Lower lobe of right lung (tissue), 2 donors: ENCODE measurements around the gene KCNRG. TPM values are rescaled to one million over a fixed set of nuclear protein-coding genes. Genes with fewer than 3 reads are reported as not detected.

Experiments
- ATAC-seq, 2 donors: fragments of 200-7000 bp; cut with Tn5 transposase; one replicate each; pipeline ENCODE4 v1.9.1; 2020 to 2022; ENCODE audit warnings: mild to moderate bottlenecking in 2 of 2, moderate library complexity in 2 of 2
- DNase-seq: peaks from one replicate; pipeline ENCODE4 v3.0.0-alpha.2; 2020
- H3K27ac ChIP-seq: fragments of 200-600 bp; one replicate; pipeline ENCODE4 v1.8.0; 2022
- H3K27me3 ChIP-seq: fragments of 200-600 bp; one replicate; pipeline ENCODE4 v1.8.0; 2022; ENCODE audit warnings: low read depth
- H3K36me3 ChIP-seq: fragments of 200-600 bp; one replicate; pipeline ENCODE4 v1.8.0; 2022; ENCODE audit warnings: mild to moderate bottlenecking
- H3K4me1 ChIP-seq: fragments of 200-600 bp; one replicate; pipeline ENCODE4 v1.8.0; 2022
- H3K4me3 ChIP-seq: fragments of 200-600 bp; one replicate; pipeline ENCODE4 v1.8.0; 2022; ENCODE audit warnings: mild to moderate bottlenecking
- H3K9me3 ChIP-seq: fragments of 200-600 bp; one replicate; pipeline ENCODE4 v1.8.0; 2022
- intact Hi-C: fragments of 100-400 bp; cut with DNase I; formaldehyde crosslinking; loops from one replicate; pipeline ENCODE4 v1.11.0; 2022
- total RNA-seq: library from RNA; stranded (reverse); fragmentation: NEBNext Ultra II Directional; extraction: Animal tissue kit (Norgen Biotek cat#: 25700); gene quantifications from one replicate; pipeline ENCODE4 v1.2.1, GENCODE V29; 2021
- TF ChIP-seq, protein P1 (sequence below): fragments of 200-600 bp; IDR thresholded peaks from one replicate; pipeline ENCODE4 v1.8.0; 2022; ENCODE audit warnings: antibody characterized with exemption, mild to moderate bottlenecking
- donor health status: DM: no; HTN: yes; CAD: no; lungs with severe emphysema.

KCNRG gene
- total RNA-seq, 1 donor from 2014 or later: 2.7 TPM

DNA sequence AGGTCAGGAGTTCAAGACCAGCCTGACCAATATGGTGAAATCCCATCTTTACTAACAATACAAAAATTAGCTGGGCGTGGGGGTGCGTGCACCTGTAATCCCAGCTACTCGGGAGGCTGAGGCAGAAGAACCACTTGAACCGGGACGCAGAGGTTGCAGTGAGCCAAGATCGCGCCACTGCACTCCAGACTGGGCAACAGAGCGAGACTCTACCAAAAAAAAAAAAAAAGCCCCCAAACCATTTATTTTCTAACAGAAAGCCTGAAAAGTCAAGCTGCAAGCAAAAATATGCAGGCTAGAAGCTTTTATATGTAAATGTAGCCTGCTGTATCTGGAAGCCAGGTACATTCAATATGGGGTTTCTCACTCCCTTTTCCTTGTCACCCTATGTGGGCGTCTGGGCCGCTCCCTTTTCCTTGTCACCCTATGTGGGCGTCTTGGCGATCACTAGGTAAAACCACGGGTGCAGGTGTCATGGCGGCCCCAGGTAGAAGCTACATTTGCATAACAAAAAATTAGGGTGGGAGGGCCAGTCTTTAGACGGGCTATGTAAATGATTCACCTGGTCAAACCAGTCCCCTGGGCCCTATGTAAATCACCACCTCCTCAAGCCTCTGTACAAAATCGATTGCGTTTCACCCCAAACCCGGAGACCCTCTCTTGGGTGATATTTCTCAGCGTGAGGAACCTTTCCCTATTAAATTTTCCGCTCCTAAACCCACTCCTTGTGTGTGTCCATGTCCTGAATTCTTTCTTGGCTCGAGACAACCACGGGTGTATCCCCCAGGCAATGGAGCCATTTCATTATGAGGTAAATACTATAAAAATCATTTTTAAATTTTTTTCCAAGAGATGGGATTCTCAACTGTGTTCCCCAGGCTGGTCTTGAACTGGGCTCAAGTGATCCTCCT, 16.3 kb upstream of the KCNRG start:
- no peak for ATAC-seq
- H3K27ac ChIP-seq: peak overlapping the region; percentile 97

DNA sequence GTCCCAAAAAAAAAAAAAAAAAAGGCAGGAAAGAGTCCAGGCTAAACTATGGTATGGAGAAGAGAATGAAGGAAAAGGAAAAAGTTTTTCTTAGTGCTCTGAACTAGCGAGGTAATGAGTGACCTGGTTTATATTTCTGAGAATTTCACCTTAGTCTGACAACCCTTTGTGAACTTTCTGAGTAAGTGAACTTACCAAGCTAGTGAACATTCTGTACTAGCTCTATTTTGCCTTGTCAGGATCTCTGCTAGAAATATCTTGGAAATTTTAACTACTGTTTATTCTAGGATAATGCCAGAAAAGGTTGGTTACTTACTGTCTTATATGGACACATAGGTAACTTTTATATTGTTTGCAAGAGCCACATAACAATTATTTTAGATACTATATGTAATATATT, 14.0 kb upstream of the KCNRG start:
- no peaks in the 10 kb centered on the region for H3K27me3 ChIP-seq
- ATAC-seq (no peak), DNase-seq (no peak)
- H3K4me3 ChIP-seq: no peak overlapping the region
- H3K9me3 ChIP-seq: no peaks in the 10 kb centered on the region
- peaks cover 54% of the 10 kb centered on the region for H3K36me3 ChIP-seq
- H3K27ac ChIP-seq: no peak overlapping the region
- TF ChIP-seq, protein P1, sequence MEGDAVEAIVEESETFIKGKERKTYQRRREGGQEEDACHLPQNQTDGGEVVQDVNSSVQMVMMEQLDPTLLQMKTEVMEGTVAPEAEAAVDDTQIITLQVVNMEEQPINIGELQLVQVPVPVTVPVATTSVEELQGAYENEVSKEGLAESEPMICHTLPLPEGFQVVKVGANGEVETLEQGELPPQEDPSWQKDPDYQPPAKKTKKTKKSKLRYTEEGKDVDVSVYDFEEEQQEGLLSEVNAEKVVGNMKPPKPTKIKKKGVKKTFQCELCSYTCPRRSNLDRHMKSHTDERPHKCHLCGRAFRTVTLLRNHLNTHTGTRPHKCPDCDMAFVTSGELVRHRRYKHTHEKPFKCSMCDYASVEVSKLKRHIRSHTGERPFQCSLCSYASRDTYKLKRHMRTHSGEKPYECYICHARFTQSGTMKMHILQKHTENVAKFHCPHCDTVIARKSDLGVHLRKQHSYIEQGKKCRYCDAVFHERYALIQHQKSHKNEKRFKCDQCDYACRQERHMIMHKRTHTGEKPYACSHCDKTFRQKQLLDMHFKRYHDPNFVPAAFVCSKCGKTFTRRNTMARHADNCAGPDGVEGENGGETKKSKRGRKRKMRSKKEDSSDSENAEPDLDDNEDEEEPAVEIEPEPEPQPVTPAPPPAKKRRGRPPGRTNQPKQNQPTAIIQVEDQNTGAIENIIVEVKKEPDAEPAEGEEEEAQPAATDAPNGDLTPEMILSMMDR: no peak
- intact Hi-C loops: no loop called here
- peaks cover 65% of the 10 kb centered on the region for H3K4me1 ChIP-seq

More for the DNA sequence above, 16.3 kb upstream of the KCNRG start:
- no peak for DNase-seq
- TF ChIP-seq, protein P1: no peak
- H3K4me3 ChIP-seq: peak overlapping the region; percentile 68
- H3K9me3 ChIP-seq: no peaks in the 10 kb centered on the region
- H3K4me1 ChIP-seq: peaks cover 67% of the 10 kb centered on the region
- peaks cover 42% of the 10 kb centered on the region for H3K36me3 ChIP-seq
- intact Hi-C loops: no loop called here
- H3K27me3 ChIP-seq: no peaks in the 10 kb centered on the region

DNA sequence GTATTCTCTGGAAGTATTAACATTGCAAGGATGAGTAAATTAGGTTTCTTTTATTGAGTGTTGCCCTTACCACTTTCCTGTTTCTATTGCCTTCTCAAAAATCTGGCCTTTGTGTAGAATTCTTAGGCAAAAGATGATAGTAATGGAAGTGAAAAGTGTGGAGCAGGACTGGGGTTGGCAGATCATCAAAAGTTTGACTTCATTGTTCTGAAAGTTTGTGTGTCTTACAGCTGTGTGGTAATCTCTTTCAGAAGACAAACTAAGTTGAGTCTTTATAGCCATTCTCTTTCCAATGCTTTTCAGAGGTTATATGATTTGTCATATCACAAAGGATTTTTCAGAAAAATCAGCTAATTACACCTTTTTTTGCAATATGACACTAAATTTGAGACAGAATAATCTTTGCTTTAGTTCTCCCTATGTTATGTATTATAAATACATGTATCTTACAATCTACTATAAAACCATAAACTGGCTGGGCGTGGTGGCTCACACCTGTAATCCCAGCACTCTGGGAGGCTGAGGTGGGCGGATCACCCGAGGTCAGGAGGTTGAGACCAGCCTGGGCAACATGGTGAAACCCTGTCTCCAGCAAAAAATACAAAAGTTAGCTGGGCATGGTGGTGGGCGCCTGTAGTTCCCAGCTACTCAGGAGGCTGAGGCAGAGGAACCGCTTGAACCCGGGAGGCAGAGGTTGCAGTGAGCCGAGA, 8.7 kb upstream of the KCNRG start:
- Histone ChIP-seq H3K27me3 (no peaks in the 10 kb centered on the region), H3K9me3 (no peaks in the 10 kb centered on the region), H3K27ac (no peak overlapping the region), H3K4me3 (no peak overlapping the region), H3K4me1 (peaks cover 23% of the 10 kb centered on the region), H3K36me3 (peaks cover 52% of the 10 kb centered on the region)
- intact Hi-C loops: no loop called here
- TF ChIP-seq, protein P1: no peak
- DNase-seq (no peak), ATAC-seq (no peak)

DNA sequence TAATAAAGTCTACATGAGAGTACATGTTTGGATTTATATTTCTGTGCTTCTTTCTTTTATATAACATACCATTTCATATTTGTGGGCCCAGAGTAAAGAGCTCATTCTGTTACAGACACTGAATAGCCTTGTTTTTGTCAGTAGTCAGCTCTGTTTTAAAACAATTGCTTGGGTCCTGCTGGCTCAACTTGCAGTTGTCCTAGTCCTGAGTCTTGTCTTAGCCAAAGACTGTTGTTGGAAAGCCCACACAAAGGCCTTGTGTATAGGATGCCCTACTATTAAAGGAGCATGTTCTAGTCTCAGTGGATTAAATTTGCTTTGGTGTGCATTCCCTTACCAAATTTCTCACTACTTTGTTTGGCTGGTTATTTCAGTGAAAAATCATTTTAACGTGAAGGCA, 3.8 kb upstream of the KCNRG start:
- peaks cover 11% of the 10 kb centered on the region for H3K4me1 ChIP-seq
- H3K27ac ChIP-seq: no peak overlapping the region
- peaks cover 52% of the 10 kb centered on the region for H3K36me3 ChIP-seq
- H3K27me3 ChIP-seq: no peaks in the 10 kb centered on the region
- TF ChIP-seq, protein P1: no peak
- H3K4me3 ChIP-seq: no peak overlapping the region
- intact Hi-C loops: no loop called here
- no peak for ATAC-seq
- no peak for DNase-seq
- no peaks in the 10 kb centered on the region for H3K9me3 ChIP-seq

DNA sequence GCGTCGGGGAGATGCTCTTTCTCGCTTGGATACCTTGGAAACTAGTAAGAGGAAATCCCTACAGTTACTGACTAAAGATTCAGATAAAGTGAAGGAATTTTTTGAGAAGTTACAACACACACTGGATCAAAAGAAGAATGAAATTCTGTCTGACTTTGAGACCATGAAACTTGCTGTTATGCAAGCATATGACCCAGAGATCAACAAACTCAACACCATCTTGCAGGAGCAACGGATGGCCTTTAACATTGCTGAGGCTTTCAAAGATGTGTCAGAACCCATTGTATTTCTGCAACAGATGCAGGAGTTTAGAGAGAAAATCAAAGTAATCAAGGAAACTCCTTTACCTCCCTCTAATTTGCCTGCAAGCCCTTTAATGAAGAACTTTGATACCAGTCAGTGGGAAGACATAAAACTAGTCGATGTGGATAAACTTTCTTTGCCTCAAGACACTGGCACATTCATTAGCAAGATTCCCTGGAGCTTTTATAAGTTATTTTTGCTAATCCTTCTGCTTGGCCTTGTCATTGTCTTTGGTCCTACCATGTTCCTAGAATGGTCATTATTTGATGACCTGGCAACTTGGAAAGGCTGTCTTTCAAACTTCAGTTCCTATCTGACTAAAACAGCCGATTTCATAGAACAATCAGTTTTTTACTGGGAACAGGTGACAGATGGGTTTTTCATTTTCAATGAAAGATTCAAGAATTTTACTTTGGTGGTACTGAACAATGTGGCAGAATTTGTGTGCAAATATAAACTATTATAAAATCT, 2.7 kb upstream of the KCNRG start:
- H3K36me3 ChIP-seq: peaks cover 41% of the 10 kb centered on the region
- intact Hi-C loops: no loop called here

More for the DNA sequence above, 2.7 kb upstream of the KCNRG start:
- TF ChIP-seq, protein P1: no peak
- ATAC-seq: no peak
- peaks cover 12% of the 10 kb centered on the region for H3K4me1 ChIP-seq
- no peak overlapping the region for H3K27ac ChIP-seq
- no peak overlapping the region for H3K4me3 ChIP-seq
- DNase-seq: no peak
- H3K27me3 ChIP-seq: no peaks in the 10 kb centered on the region
- no peaks in the 10 kb centered on the region for H3K9me3 ChIP-seq
